ENCODE data around the gene PRDM16.

- TF ChIP-seq SIN3A (IDR thresholded peaks at IDR 0.05; ENCODE audit: borderline replicate concordance, insufficient read depth, low read depth, low read length) (no peak), CTCF (IDR thresholded peaks at IDR 0.05) (no peak), POLR2AphosphoS5 (IDR thresholded peaks at IDR 0.05; ENCODE audit: low read depth, low read length) (no peak), REST (IDR thresholded peaks at IDR 0.05; ENCODE audit: insufficient read depth in 1 of 2, low read depth in 2 of 2, low read length in 1 of 2) (no peak), TCF7L2 (IDR thresholded peaks at IDR 0.05; ENCODE audit: low read depth, low read length) (no peak)
Measured at GRCh38 chr1:3134381-3135072, 65.5 kb downstream of the PRDM16 start.
